ENCODE results near the gene PURA.

Gene PURA

DNA sequence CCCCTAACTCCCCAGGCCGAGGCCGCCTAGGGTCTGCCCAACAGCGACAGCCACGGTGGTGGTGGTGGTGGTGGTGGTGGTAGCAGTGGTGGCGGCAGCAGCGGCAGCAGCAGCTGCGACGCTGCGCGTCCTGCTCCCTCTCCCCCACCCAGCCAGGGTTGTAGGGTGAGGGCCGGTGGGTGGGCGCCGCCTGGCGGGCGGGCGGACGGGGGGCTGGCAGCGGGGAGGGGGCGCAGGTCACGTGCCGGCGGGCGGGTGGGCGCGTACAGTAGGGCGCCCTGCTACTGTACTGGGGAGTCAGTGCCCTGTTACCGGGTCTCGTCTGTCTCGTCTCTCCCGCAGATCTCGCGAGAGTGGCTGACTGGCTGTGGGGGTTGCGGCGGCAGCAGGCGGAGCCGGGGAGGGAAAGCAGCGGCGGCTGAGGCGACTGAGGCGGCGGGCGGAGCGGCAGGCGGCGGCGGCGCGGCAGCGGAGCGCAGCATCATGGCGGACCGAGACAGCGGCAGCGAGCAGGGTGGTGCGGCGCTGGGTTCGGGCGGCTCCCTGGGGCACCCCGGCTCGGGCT is at the start of gene PURA:
Gene PURA, plus strand, starts transcription at position 411 of the 565 bp plus-strand sequence. Its CDS starts 73 bp downstream, at position 484.
- DNase-seq, result peak; percentile 52

DNA sequence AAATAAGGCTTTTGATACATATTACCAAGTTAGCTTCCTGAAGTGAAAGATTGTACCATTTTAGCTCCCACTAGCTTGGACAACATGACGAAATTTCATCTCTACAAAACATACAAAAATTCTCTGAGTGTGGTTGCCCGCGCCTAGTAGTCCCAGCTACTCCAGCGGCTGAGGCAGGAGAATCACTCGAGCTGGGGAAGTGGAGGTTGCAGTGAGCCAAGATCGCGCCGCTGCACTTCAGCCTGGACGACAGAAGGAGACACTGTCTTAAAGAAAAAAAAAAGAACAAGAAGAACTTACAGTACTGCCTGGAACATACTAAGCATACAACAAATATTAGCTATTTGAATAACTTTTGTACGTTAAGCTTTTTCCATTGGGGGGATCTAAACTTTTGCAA is 41.1 kb upstream of the PURA start:
- DNase-seq, result no peak

DNA sequence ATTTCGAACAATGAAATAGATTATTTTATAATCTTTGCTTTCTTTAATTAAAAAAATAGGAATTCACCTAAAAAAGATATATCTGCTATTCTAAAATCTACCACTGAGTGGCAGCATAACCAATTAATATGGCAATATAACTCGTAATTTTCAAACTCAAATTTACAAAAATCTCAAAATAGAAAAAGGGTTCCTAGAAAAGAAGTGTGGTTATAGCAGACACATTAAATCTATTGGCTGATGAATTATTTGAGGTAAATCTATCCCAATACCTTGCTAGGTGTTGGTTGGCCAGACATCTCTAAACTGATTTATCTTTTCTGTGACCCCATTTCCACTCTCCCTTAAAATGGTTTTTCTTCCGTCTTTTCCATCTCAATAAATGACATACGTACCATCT is 40.6 kb upstream of the PURA start:
- peak; percentile 14 for DNase-seq

DNA sequence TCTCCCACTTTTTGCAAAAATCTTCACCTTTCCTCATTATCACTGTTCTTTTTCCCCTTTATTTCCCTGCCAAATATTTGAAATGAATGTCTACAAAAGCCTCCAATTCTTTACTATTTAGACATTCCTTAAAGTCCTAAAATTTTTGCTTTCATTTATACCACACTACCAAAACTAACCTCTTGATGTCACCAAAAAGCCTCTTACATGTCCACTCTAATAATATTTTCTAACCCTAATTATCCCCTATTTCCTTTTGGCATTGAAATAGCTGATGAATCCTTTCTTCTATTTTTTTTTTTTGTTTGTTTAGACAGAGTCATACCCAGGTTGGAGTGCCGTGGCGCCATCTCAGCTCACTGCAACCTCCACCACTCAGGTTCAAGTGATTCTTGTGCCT is 38.5 kb upstream of the PURA start:
- peak; percentile 43 for DNase-seq

DNA sequence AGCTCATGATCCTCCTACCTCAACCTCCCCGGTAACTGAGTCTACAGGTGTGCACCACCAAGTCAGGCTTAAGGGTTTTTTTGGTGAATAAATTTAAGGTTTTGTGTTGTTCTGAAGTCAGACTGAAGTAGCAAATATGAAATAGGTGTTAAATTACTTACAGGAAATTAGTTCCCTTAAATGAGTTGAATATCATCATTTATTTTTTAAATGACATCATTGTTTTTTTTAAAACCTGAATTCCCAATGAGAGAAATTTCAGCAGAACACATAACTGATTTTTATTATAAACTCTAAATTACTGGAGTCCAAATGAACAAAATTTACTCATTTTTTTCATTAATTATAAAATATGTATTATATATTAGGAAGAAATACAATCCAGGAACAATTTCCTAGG is 37.8 kb upstream of the PURA start:
- no peak for DNase-seq

DNA sequence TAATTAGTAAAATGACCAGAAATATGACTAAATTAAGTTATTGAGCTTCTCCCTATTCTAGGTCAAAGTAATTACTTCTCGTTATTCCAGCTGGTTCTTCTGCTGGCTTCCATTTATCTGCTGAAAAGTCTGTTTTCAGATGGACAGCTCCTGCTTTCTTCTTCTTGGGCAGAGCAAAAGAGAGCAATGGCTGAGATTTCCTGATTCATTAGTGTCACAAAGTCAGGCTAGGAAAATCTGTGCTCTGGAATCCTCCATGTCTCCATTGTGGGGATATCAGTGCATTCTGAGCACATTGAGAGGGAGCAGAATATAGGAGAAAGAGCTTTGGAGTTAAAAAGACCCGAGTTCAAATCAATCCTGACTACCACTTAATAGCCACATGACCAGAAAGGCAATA is 37.1 kb upstream of the PURA start:
- DNase-seq, result no peak

DNA sequence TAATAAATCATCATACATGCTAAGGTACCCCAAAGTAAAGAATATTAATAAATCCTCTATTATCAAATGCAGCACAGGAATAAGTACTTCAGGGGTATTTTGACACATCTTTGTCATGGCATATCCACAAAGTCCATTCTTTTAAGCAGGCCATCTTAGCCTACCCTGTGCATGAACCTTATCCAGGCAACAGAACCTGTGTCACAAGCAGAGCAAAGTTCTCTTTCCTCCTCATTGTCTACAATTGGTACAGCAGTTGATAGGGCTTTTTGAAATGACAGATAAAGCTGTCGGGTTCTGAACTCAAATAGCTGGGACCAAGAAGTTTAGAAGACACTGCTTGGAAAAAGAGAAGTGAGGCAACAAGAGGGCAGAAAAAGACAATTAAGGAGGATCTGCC is 30.8 kb upstream of the PURA start:
- no peak for DNase-seq

DNA sequence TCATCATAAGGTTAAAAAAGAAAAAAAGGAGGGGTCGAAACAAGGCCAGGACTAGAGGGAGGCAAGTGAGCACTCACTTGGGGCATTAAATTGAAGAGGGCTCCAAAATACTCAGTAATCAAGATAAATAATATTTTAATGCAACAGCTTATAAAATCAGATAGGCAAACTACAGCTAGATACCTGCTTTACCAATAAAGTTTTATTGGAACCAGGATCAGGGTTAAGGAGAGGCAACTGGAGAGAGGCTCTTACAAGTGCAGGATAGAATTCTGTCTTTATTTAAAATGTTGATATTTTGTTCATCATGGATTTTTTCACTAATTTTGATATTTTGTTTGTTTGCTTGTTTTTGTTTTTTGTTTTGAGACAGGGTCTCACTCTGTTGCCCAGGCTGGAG is 30.3 kb upstream of the PURA start:
- no peak for DNase-seq

DNA sequence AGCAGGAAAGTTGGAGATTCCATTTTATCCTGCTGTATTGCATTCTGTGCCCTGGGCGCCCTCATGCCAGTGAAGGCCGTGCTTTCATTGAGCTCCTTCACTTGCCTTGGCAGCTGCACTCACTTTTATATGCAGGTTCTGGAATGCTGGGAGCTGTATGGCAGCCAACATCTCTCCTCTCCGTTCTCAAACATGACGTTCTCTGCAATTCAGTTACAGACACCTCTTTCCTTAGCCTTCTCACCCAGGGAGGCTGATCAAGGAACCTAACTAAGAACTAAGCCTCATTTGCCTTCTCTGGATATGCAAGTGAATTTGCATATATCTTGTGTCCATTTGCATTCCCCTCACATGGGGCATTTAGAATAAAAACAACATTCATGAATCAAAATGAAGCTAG is 29.4 kb upstream of the PURA start:
- DNase-seq, result no peak

DNA sequence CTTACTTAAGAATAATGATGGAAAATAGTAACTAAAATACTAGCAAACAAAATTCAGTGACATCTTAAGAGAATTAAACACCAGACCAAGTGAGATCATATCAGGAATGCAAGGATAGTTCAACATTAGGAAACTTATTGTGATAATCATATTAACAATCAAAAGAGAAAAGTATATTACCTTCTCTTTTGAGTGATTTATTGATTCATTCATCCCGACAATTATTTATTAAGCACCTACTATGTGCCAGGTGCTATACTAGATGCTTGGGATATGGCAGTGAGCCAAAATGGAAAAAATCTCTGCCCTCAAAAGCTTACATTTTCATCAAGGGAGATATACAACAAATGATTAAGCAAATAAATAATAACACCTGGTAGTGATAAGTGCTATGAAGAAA is 23.7 kb upstream of the PURA start:
- DNase-seq, result no peak

DNA sequence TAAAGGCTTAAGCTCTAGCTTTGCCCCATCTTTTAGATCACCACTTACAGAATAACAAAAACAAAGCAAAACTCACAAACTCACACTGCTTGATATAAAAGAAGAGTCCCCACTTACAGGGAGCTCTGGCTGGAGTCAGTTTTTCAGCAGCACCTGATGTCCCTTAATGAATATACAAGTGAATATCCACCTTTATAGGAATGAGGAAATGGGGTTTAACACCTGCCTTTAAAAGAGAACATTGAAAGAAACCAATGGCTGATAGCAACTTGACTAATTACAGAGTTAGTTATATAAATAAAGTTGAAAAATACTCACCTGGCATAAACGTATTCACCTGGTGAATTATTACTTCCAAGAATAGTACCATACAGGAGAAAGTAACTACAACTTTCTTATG is 20.7 kb upstream of the PURA start:
- DNase-seq, result no peak

DNA sequence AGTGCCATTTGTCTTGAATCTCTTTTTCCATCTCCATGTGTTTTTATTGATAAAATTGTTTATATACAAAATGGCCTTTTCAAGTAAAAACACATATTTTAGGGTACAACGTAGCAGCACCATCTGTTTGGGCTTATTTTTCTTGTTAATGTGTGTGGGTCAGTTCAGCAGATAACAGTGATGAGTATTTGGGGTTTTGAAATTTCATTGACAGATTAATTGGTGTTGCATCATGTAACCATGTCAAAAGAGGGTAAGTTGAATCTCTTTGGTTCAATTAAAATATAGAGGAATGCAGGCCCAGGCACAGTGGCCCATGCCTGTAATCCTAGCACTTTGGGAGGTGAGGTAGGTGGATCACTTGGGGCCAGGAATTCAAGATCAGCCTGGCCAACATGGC is 20.0 kb upstream of the PURA start:
- no peak for DNase-seq

DNA sequence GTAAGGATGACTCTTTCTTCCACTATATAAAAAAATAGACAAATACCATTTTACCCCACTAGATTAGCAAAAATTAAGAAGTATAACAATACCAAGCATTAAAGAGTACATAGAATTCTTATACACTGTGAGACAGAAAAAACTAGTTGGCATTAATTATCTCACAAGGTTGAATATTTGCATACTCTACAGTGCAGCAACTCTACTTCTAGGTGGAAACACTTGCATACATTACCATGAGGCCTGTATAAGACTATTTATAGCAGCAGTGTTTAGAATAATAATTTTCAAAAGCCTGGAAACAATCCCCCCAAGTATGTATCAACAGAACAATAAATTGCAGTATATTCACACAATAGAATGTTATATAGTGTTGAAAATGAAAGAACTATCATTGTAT is 19.0 kb upstream of the PURA start:
- no peak for DNase-seq

DNA sequence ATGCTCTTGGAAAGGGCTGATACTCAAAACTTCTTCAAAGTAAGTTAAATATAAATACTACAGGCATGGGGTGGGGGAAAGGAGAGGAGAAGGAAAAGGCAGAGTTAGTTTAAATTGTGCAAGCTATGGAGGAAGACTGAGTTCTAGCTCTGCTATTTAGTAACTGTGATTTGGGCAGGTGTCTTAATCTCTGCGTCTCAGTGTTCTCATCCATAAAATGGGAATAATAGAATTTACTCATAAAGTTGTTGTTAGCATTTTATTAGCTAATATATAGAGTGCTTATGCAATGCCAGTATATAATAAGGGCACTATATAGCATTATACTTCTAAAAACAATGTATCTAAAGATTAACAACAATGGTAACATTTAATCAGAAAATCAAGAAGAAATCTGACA is 12.7 kb upstream of the PURA start:
- DNase-seq, result no peak

DNA sequence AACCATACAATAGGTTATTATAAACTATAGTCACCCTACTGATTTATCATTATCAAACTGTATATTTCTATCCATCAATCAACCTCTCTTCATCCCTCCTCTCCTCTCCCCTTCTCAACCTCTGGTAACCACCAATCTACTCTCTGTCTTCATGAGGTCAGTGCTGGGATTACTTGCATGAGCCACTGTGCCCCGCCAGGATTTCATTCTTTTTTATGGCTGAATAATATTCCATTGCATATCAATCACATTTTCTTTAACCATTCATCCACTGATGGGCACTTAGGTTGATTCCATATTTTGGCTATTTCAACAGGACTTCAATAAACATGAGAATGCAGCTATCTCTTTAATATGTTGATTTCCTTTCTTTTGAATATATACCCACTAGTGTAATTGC is 10.8 kb upstream of the PURA start:
- no peak for DNase-seq

DNA sequence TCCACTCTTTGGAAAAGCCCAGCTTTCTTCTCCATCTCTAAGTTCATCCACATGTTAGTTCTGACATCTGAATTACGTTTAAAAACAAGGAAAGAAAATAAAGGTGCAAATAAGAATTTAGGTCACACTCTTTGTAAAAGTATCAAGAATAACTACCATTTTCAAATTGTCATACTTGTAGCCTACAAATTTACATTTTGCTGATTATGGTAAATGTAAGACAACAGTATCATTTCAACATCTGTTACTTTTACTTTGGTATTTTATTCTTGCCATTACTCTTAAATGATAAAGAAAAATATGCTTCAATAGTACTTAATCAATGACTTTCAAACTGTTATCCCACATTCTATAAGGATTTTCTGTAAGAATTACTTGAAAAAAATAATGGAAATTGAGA is 9.8 kb upstream of the PURA start:
- no peak for DNase-seq

DNA sequence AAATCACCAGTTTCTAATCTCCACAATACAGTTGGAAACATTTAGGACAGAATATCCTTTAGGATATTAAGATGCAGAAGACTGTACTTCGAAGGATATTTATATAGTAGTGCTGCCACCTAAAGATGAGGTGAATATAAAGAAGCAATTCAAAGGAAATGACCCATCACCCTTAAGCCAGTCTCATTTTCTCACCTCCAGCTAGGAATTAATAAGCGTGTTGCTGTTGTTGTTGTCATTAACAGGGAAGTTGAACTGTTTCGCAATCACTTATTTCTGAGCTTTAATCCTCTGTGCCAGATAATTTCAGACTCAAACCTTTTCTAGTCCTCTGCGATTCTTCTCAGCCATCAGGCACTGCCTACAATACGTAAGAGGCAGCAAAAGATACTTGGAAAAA is 7.8 kb upstream of the PURA start:
- no peak for DNase-seq

DNA sequence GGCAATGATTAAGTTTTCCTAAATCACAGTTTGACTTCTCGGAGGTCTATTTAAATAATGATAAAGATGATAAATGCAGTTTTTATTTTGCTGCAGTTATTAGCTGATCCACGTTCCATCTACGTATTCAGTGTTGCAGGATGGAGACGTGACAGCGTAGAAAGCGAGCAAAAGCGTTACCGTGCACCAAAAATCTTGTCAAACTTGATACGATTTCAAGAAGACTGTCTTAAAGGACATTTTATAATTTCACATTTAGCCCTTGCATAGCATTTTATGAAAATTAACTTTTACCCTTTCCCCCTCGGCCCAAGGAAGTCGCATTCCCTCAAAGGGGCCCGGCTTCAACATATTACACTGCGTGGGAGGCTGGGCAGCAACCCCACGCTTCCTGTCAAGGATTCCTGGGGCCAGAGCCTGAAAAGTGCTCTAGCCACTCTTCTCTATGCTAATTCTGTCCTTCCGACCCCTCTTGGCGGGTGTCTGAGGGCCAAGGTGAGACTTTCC is 7.1 kb upstream of the PURA start:
- DNase-seq, result no peak

DNA sequence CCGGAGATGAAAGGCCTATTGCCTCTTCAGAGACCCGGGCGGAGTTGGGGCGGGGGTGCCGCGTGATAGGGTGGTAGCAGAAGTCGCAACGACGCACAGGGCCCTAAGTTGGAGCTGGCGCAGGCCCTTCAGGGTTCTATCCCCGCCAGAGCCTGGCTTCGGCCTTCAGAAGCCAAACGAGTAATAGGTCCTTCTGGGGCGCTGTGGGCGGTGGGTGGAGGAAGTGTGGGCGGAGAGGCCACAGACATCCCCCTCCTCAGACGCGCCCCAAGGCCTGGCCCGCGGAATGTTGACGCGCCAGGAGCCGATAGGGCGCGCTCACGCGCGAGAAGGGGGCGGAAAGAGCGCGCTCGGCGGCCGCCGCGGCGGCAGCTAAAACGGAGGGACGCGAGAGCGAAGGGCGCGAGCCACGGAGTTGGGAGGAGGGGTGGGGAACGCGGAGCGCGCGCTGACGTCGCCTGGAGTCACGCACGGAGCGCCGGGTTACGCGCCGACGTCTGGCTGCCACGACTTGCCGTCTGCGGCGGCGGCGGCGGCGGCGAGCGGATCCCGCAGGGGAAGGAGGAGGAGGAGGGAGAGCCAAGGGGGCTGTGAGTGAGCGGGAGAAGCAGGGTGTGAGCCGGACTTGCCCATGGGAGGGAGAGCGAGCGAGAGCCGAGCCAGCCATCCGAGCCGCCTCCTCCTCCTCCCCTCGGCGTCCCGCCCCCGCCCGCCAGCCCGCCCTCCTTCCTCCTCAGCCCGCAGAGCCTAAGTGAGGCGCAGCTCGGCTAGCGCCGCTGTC is 6.4 kb upstream of the PURA start:
- DNase-seq, result peak; percentile 54

DNA sequence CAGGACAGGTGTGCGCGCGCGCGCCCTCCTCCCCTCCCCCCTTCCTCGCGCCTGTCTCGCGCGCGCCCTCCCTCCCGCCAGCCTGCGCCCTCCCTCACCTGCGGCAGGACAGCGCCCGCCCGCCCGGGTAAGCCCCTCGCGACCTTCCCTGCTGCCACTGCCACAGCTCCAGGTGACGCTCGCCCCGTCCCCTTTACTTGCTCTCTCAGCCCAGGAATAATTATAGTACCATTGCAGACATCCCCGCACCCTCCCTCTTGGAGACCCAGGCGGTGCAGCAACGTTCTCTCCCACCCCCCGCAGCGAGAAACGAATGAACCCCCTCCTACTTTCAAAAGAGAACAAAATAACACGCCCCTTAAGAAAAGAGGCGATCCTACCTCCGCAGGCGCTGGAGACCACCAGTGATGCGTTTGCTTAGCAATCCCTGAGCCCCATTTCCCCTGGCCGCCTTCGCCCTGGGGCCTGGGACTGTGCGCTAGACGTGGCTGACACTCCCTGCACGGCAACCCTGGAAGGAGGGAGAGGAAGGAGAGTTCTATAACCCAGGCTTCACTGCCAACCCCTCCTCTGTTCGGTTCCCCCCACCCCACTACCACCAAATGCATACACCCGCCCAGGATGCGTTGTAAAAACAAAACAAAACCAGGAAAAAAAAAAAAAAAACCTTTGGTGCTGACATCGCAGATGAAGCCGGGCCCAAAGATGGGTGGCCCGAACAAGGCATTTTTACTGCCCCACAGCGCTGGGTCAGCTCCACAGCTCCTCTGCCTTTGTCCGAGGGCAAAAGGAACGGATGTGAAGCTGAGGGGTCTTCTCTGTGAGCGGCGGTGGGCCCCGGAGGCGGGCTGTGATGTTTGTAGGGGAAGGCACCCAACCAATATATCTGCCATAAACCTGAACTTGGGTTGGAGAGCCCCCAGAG is 5.6 kb upstream of the PURA start:
- no peak for DNase-seq

DNA sequence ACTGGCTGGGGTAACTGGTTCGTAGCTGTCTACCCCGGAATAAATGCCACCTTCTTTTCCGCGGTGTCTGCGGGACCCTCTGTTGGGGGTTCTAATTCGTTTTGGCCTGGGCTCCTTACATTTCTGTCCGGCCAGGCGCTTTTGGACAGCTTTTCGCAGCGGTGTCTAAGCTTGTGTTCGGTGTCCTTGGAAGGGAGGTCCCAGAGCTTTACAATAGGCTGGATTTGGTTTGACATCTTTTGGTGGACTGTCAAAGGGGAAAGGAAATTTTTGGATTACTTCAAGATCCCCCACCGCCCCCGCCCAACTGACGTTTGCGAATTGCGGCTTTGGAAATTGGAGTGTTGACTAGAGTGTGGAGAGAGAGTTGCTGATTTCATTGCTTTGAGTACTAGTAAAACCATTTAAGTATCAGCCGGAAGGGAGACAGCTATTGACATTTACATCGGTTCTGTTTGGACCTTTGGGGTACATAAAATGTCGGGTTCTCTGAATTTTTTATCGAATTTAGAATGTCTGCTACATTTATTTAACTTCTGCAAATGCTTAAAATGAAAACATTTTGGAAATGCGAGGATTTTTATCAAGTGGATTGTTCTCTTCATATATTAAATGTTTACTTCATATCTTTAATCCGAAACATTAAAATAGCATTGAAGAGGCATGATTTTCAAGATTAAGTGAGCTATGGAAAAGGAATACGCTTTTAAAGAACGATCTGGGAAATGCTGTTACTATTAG is 4.7 kb upstream of the PURA start:
- DNase-seq, result peak; percentile 21

DNA sequence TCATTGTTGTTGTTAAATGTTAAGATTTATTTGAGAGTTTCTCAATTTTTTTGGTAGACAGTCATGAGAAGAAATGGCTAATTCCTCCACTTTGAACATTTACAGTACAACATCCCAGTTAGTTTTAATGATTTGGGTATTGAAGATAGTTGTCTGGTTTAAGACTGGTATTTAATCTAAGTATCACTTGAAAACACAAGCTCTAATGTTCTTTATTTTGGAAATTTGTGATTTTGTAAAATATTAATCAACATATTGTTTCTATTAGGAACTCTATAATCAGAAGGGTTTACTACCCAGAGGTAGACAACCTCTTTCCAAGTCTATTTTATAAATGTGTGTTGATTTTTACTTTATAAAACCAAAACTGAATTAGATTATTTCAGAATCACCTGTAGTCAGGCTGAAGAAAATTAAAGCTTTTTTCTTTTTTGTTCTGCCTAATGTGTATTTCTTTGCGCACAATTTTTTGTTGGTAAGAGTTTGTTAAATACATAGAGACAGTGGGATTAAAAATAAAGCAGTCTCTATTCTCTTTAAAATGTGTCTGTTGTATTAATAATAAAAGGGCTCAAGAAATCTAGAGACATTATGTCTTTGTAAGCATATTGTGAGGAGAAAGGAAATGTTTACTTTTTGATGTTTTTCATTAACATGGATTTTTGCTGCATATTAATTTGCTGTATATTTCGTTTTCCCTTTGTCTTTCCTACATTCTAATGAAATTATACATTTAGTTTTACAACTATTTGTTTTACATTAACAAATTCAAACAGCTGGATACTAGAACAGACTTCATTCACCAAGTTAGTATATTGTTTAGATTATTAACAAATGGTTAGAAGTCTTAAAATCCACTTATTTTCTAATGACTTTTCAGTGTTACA is 3.9 kb upstream of the PURA start:
- no peak for DNase-seq

All from NCI-H2029 treated with DMSO at 0.1 percent for 48 hours (cell line).